GM15510 (cell line): ENCODE results near the gene POC1A.

Source experiments
- POLR2A ChIP-seq: IDR thresholded peaks from 3 replicates; pipeline ENCODE4 v1.6.1; 2011; ENCODE audit warnings: borderline replicate concordance; ENCODE audit not compliant: insufficient read length; ENCODE audit errors: extremely low read depth

POC1A gene

GRCh38 chr3:52175416-52176179, 21.4 kb upstream of the POC1A start:
- no peak for TF ChIP-seq POLR2A

DNA sequence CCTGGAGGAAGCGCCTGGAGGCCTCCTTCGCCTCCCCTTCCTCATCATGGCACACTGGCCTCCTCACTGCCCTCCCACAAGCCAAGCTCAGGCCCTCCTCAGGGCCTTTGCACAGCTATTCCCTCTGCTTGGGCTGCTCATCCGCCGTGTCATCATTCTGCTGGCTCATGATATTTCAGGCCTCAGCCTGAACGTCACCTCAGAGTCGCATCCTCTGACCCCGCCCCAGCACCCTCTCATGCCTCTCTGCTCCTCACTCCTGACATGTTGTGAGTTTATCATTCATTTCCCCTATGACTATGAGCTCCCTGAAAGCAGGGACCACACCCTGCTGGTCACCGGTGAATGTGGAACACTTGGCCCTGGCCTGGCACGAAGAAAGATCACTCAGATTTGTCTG, 20.7 kb upstream of the POC1A start:
- TF ChIP-seq POLR2A, result no peak

GRCh38 chr3:52173101-52173500, 18.9 kb upstream of the POC1A start:
- TF ChIP-seq POLR2A, result no peak

- no peak for TF ChIP-seq POLR2A
These were observed 18.1 kb upstream of the POC1A start for GRCh38 chr3:52172262-52172757.

- TF ChIP-seq POLR2A, result no peak
These were observed 17.5 kb upstream of the POC1A start for GRCh38 chr3:52171514-52172261.

DNA sequence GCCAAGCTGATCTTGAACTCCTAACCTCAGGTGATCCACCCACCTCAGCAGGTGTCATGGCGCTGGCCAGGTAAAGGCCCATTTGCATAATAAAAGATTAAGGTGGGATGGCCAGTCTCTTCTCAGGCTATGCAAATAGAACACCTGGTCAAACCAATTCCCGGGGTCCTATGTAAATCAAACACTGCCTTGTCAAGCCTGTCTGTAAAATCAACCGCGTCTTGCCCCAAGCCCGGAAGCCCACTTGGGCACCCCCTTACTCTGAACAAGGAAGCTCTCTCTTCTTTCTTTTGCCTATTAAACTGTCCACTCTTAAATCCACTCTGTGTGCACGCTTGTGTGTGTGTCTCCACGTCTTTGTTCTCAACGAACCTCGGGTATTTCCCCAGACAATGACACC, 13.0 kb upstream of the POC1A start:
- no peak for TF ChIP-seq POLR2A

DNA sequence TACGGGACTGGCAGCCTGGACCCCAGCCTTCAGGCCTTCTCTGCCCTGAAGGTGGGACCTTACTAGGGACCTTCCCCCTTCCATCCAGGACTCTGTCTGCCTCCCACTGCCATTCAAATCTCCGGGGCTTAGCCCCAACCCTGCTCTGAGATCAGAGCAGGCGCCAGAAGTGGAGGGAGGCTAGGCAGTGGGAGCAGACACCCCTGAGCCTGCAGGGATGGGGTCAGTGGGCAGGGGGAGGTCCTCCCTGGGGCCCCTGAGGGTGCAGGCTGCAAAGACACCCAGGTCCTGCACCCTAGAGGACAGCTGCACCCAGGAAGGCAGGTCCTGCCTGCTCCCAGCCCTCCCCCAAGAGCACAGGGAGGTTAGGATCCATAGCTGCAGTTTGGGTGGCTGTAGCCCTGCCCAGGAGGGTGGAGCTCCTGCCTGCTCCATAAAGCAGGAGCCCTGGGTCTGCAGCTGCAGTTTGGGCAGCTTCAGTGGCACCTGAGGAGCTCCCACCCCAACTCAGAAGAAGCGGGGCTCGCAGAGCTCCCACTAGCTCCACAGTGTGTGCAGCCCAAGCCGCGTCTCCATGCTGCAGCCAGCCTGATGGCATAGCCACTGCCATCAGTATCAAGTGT, 8.1 kb upstream of the POC1A start:
- no peak for TF ChIP-seq POLR2A

GRCh38 chr3:52159503-52159902, 5.3 kb upstream of the POC1A start:
- TF ChIP-seq POLR2A, result no peak

GRCh38 chr3:52155912-52156311, 1.7 kb upstream of the POC1A start:
- no peak for TF ChIP-seq POLR2A

DNA sequence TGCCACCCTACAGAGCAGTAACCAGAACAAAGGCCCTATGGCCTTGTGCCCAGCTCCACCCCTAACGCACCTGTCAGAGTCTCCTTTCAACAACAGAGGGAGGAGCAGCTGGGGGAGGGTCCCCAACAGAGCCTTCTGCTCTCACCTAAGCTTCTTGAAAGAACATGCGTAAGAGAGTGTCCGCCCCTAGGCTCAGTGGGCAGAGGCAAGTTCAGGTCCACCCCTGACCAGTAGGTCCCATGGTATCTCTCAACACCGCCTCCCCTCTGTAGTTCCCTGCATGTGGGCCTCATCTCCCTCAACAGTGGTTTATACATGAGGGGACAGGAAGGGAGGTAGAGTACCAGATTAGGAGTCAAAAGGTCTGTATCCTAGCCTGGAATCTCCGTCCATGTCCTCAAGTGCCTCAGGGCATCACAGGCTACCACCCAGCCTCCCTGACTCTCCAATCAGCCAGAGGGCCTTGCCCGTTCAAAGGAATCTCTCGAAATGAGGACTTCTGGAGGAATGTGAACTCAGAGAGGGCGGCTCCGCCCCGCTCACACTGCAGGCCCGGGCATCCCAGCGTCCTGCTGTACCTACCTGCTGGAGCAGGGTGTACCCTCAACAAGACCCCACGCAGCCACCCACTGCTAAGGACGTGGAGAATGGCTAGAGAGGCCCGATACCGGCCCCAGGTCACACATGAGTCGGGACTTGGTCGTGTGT, 680 bp downstream of the POC1A start:
- no peak for TF ChIP-seq POLR2A

GRCh38 chr3:52150860-52151259, 3.4 kb downstream of the POC1A start:
- no peak for TF ChIP-seq POLR2A

DNA sequence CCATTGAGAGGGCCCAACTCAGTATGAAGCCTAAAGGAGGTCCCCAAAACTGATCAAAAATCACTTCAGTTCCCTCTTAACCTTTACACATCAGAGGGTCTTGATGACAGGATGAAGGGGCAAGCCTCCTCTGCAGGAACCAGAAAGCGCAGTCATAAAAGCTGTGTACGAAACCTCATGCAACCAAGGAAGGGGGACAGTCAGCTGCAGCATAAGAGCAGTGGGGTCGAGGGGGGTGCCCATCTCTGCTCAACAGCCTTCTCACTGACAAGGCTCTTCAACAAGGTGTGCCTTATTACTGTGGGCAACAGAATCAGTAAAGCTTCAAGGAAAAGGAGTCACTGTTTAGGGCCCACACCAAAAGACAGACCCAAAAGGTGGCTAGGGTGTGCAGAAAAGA, 3.9 kb downstream of the POC1A start:
- no peak for TF ChIP-seq POLR2A

- TF ChIP-seq POLR2A, result no peak
These were observed 4.5 kb downstream of the POC1A start for GRCh38 chr3:52149726-52150125.

DNA sequence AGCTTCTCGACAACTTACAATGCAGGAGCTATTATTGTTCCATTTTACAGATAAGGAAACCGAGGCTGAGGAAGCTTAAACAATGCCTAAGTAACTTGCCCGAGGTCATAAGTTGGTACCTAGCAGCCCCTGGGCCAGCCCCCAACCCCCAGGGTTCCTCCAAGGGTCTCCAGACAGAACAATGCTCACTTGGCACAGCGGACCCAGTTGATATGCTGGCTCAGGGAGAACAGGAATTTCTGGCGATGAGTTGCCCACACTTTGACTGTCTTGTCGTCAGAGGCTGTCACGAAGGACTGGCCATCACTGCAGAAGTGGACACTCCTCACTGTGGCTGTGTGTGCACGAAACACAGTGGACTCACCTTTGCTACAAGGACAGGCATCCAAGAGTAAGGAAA, 5.2 kb downstream of the POC1A start:
- no peak for TF ChIP-seq POLR2A

DNA sequence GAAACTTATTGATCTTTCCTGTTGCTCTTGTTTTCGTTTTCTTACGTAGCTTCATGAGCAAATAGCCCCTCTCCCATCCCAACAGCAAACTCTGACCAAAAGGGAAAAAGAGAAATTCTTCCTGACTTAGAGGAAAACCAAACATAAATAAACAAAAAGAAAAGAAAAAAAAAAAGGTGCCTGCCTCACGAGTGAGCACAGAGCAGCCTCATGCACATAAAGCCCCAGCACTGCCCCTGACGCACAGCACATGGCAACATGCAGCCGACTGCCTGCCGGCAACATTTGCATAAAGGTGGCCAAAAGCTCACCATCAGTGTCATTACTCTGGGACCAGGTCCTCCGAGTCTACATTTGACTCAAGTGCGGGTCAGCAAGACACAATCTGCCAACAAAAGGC, 6.4 kb downstream of the POC1A start:
- no peak for TF ChIP-seq POLR2A

- TF ChIP-seq POLR2A, result no peak
These were observed 7.4 kb downstream of the POC1A start for GRCh38 chr3:52146811-52147210.

DNA sequence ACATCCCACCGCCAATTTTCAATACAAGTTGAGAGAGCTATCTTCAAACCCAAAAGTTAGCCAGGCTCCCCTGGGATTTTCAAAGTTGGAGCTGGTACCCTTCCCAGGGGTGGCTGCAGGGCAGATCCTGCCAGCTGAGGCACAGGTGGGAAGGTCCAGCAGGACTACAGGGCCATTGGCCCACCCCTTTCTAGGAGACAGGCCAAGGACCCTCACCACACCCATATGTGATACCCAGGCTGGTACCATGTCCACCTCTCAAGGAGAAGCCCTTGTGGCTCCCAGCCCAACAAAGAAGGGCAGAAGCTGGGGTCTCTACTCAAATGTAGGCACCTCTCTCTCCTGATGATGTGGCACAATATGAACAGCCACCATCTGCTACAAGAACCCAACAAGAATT, 8.0 kb downstream of the POC1A start:
- no peak for TF ChIP-seq POLR2A
